HS-27A (cell line): Measurements from ENCODE around the gene VSTM2L.

Experiments used
- DNase-seq: peaks from one replicate; pipeline ENCODE4 v3.0.0-alpha.2; 2012; ENCODE audit warnings: low read depth, missing footprints

Gene VSTM2L

GRCh38 chr20:37988306-37988954 lies 85.5 kb downstream of the VSTM2L start:
- no peak for DNase-seq

- no peak for DNase-seq
Observed at GRCh38 chr20:37989601-37990295, 86.8 kb downstream of the VSTM2L start.

GRCh38 chr20:37990571-37991151 lies 87.7 kb downstream of the VSTM2L start:
- no peak for DNase-seq

- DNase-seq, result no peak
Observed at GRCh38 chr20:37991157-37991866, 88.4 kb downstream of the VSTM2L start.

GRCh38 chr20:37991908-37992307 lies 89.0 kb downstream of the VSTM2L start:
- no peak for DNase-seq

- DNase-seq, result no peak
Observed at GRCh38 chr20:37992802-37993409, 90.0 kb downstream of the VSTM2L start.

- no peak for DNase-seq
Observed at GRCh38 chr20:37994512-37994911, 91.6 kb downstream of the VSTM2L start.
